WI38 (cell line): Measurements from ENCODE around the gene TMEM139.

ENCODE experiments used
- H3K4me3 ChIP-seq: 2 replicates; pipeline ENCODE4 v1.5.1; 2011; ENCODE audit warnings: low read depth, mild to moderate bottlenecking, control low read depth, low read length
- CTCF ChIP-seq: IDR thresholded peaks from 2 replicates; pipeline ENCODE4 v1.5.1; 2012; ENCODE audit warnings: low read depth, mild to moderate bottlenecking, control low read depth, low read length

TMEM139 gene

GRCh38 chr7:143284591-143285469 lies at the start of gene TMEM139:
TMEM139 (plus strand) TSS chr7:143284958; CDS start chr7:143285958, 1,000 bp downstream.
- no peak within 1 kb of the TSS for H3K4me3 ChIP-seq
- no peak for TF ChIP-seq CTCF

DNA sequence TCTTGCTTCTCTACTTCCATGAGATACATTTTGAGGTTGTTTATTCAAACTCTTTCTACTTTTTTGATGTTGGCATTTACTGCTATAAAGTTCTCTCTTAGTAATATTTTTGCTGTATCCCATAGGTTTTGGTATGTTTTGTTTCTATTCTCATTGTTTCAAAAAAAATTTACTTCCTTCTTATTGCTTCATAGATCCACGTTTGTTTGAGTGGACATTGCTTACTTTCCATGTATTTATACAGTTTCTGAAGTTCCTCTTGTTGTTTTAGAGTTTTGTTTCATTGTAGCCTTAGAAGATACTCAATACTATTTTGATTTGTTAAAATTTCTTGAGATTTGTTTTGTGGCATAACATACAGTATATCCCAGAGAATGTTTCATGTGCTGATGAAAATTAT lies 49.2 kb upstream of the TMEM139 start:
- H3K4me3 ChIP-seq: no peak overlapping the region
- no peak for TF ChIP-seq CTCF

DNA sequence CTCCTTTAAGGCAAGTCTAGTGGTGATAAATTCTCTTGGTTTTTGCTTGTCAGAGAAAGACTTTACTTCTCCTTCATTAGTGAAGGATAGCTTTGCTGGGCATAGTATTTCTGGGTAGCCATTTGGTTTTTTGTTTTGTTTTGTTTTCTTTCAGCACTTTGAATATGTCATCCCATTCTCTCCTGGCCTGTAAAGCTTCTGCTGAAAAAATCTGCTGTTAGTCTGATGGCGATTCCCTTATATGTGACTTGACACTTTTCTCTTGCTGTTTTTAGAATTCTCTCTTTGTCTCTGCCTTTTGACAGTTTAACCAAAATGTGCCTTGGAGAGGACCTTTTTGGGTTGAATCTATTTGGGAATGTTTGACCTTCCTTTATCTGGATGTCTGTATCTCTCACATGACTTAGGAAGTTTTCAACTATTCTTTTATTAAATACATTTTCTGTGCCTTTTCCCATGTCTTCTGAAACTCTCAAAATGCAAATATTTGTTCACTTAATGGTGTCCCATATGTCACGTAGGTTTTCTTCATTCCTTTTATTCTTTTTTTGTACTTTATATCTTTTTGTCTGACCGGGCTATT lies 48.3 kb upstream of the TMEM139 start:
- H3K4me3 ChIP-seq: no peak overlapping the region
- TF ChIP-seq CTCF: no peak

DNA sequence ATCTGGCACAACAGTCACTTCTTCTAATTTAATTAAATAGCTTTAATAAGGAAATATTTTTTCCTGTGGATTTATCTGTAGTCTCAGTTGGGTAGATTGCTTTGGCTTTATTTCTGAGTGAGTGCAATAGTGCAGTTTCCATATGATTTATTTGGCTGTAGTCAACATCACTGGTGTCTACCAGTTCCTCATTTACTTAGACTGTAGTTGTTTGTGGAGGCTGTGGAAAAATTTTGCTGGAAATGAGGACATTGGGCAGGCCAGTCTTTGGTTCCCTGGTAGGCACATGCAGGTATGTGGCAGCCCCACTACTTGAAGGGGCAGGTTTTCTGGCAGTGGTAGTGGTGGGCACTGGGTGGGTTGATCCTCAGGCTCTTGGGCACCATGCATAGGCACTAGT lies 47.4 kb upstream of the TMEM139 start:
- no peak overlapping the region for H3K4me3 ChIP-seq
- TF ChIP-seq CTCF: no peak

DNA sequence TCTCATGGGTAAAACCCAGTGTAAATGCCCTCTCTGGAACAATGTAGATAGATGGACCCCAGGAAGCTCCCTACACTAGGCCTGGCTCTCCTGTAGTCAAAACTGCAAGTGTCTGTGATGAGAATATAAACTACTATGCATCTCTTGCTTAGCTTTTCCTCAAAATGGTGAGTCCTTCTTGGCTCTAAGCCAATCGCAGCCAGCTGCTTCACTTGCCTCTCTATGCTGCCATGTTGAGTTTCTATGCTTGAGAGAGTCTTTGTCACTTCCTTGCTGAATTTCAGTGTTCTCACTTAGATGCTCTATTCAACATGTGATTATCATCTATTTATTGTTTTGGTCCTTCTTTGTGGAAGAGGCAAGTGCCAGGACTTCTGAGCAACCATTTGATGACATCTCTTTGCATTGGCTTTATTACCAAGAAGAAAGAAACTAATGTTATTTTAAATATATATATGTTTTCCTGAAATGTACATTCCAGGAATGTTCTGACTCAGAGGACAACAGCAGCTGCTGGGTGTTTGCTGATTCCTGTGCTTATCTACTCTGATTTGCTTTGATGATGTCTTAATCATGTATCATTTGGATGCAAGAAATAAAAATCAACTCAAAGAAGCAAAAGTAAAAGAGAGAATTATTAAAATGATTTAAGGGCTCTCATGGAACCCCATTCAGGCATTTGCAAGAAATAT lies 46.3 kb upstream of the TMEM139 start:
- no peak overlapping the region for H3K4me3 ChIP-seq
- TF ChIP-seq CTCF: no peak

- no peak for TF ChIP-seq CTCF
- no peak overlapping the region for H3K4me3 ChIP-seq
Observed at GRCh38 chr7:143239813-143240212, 44.9 kb upstream of the TMEM139 start.
